Islet precursor cell (in vitro differentiated cells): ENCODE measurements around the gene CDH12.

Experiments
- DNase-seq: peaks from one replicate; pipeline ENCODE4 v3.0.0-alpha.2; 2018

CDH12 gene

GRCh38 chr5:21806271-21806670 is 1046.9 kb downstream of the CDH12 start:
- no peak for DNase-seq

DNA sequence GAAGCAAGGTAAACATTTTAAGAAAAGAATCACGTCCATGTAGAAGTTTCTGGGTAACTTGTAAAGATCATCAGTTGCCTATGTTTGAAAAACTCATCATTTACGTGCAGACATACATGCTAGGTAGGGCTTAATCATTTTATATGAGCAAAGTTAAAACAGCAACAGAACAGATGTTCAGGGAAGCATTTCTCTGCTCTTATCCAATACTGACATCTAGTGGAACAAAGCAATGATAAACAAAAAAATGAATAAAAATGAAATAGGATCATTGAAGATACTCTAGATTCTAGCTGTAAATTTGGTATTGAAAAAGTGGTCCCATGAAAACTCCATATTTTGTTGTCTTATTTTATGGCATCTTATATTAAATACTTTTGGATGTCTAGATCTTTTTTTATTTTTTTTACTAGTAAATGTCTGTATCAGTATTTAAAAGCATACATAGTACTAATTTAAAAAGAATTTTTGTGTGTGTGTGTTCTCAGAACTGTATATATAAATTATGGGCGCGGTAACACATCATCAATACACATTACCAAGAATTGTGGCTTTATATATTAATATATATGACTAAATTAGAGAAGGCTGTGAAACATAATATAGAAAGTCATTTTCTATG is 1050.2 kb downstream of the CDH12 start:
- no peak for DNase-seq

GRCh38 chr5:21802100-21802499 is 1051.0 kb downstream of the CDH12 start:
- DNase-seq = no peak

DNA sequence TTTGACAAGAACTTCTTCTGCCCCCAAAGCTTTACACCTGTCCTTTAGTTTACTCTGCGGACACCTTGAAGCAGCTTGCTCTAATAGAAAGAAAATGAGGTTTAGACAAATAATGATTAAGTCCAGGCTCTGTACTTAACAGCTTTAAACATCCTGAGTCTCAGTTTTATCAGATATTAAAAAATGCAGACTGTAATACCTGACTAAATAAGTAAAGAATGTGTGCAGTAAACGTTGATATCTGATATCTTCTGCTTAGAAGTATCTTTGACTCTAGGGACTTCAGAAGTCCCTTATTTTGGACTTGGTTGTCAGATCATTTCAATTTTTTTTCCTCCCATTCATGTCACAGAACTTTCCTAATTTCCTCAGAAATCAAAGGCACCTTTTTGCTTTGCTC is 1060.4 kb downstream of the CDH12 start:
- DNase-seq = no peak

- DNase-seq = no peak
Observed at GRCh38 chr5:21791304-21791703, 1061.8 kb downstream of the CDH12 start.

GRCh38 chr5:21784487-21784886 is 1068.7 kb downstream of the CDH12 start:
- no peak for DNase-seq

GRCh38 chr5:21783074-21783679 is 1070.0 kb downstream of the CDH12 start:
- no peak for DNase-seq

DNA sequence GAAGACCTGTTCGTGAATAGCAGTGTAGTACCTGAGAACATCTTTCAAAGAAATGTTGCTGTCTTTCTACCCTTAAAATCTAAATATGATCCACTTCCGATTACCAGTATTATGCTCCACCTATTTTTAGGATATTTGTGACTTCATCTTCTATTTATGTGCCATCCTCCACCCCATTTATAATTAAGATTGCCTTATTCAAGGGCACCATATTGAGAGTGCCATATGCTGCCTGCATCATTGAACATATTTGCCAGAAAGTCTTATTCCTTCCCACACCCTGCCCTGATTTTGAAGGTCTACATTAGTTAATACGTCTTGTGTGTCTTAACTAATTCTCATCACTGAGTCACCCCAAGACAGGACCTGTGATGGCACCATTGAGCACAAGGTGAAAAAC is 1076.7 kb downstream of the CDH12 start:
- DNase-seq = no peak

DNA sequence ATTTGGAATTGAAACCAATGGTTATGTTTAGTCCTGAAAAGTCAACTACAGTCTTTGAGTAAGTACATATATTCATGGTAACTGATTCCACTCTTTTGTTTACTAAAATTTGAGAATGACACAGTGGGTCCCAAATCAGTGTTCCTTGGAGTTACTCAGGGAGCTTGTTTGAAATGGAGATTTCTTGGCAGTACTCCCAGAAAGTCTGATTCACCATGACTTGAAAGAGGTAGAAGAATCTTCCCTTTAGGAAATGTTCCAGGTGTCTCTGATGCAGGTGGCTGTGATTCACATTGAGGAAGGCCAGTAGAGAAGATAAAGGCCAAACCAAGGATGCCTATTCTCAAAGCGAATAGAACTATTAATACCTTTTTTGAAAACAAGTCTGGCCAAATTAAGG is 1078.3 kb downstream of the CDH12 start:
- DNase-seq = no peak

DNA sequence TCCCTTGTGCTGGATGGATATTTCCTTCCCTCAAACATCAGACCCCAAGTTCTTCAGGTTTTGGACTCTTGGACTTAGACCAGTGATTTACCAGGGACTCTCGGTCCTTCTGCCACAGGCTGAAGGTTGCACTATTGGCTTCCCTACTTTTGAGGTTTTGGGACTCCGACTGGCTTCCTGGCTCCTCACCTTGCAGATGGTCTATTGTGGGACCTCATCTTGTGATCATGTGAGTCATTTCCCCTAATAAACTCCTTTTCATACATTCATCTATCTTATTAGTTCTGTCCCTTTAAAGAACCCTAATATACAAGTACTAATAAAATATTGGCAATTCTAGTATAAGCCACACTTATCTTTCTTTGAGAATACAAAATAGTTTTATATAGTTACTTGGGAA is 1078.9 kb downstream of the CDH12 start:
- no peak for DNase-seq

DNA sequence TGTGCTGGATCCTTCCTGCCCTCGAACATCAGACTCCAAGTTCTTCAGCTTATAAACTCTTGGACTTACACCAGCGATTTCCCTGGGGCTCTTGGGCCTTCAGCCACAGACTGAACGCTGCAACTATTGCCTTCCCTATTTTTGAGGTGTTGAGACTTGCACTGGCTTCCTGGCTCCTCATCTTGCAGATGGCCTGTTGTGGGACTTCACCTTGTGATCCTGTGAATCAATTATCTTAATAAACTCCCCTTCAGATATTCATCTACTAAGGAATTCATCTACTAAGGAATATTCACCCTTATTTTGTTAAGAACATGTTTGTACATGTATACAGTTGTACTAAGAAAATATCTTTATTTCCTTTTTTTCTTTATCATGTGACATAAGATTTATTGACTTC is 1079.7 kb downstream of the CDH12 start:
- DNase-seq = no peak

- DNase-seq = no peak
Observed at GRCh38 chr5:21765406-21765805, 1087.7 kb downstream of the CDH12 start.

GRCh38 chr5:21739096-21739495 is 1114.0 kb downstream of the CDH12 start:
- DNase-seq = no peak

- no peak for DNase-seq
Observed at GRCh38 chr5:21723500-21723899, 1129.6 kb downstream of the CDH12 start.

- DNase-seq = no peak
Observed at GRCh38 chr5:21711866-21712758, 1141.0 kb downstream of the CDH12 start.

DNA sequence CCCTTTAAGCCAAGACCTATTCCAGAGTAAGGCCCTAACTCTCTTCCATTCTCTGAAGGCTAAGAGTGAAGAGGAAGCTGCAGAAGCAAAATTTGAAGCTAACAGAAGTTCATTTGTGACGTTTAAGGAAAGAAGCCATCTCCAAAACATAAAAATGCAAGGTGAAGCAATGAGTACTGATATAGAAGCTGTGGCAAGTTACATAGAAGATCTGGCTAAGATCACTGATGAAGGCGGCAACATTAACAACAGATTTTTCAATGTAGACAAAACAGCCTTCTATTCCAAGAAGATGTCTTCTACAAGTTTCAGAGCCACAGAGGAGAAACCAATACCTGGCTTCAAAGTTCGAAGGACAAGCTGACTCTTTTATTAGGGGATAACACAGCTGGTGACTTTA is 1143.4 kb downstream of the CDH12 start:
- no peak for DNase-seq

GRCh38 chr5:21704974-21705668 is 1148.0 kb downstream of the CDH12 start:
- no peak for DNase-seq

DNA sequence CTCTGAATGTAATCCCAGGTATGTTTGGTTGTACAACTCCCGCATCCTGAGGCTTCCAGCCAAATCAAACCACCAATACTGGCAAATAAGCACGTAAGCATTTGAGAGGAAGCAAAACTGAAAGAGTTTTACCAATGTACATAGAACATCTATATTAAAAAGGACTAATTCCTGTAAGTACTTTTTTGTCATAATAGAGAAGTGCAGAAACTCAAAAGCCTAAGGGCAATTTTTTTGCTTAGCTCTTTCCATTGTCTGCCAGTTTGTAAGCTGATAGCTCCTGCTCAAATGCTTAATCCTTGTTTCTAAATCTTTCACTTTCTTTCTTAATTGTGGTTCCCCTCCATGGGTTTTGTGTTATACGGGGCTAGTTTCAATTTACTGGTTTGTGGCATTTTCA is 1151.8 kb downstream of the CDH12 start:
- DNase-seq = no peak
